GM12865 (cell line): ENCODE measurements around the gene CECR2.

Experiments
- DNase-seq: peaks from one replicate; pipeline ENCODE4 v3.0.0; 2010; ENCODE audit warnings: low read depth
- H3K4me3 ChIP-seq: 2 replicates; pipeline ENCODE4 v1.5.1; 2011; ENCODE audit warnings: mild to moderate bottlenecking, low read depth, low read length, control low read depth
- CTCF ChIP-seq: IDR thresholded peaks from 2 replicates; pipeline ENCODE4 v1.5.1; 2011; ENCODE audit warnings: low read length, control low read depth, low read depth, inconsistent platforms; ENCODE audit not compliant: insufficient read depth; ENCODE audit errors: missing control alignments

CECR2 gene

GRCh38 chr22:17334983-17335382 is 34.3 kb upstream of the CECR2 start:
- no peak for DNase-seq
- H3K4me3 ChIP-seq: no peak overlapping the region
- TF ChIP-seq CTCF: no peak

GRCh38 chr22:17336061-17336460 is 33.2 kb upstream of the CECR2 start:
- TF ChIP-seq CTCF: no peak
- no peak for DNase-seq
- no peak overlapping the region for H3K4me3 ChIP-seq

DNA sequence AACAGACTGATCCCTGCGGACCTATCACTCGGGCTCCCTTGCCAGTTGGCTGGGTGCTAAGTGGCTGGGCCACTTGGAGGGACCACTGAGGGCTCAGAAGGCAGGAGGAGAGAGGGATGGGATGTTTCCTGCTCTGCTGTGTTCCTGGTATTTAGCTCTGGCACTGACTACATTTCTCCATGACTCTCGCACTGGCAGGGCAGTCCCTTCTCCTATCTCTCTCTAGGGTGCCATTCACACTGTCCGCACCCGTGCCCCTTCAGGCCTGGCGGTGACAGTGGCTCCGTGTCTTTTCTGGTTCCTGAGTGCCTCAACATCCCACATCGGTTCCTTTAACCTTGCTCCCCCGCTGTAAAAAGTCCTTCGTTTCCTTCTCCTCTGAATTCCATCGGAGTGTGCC is 31.6 kb upstream of the CECR2 start:
- TF ChIP-seq CTCF: no peak
- H3K4me3 ChIP-seq: no peak overlapping the region
- no peak for DNase-seq

GRCh38 chr22:17339095-17339693 is 30.1 kb upstream of the CECR2 start:
- no peak for DNase-seq
- no peak for TF ChIP-seq CTCF
- H3K4me3 ChIP-seq: no peak overlapping the region

DNA sequence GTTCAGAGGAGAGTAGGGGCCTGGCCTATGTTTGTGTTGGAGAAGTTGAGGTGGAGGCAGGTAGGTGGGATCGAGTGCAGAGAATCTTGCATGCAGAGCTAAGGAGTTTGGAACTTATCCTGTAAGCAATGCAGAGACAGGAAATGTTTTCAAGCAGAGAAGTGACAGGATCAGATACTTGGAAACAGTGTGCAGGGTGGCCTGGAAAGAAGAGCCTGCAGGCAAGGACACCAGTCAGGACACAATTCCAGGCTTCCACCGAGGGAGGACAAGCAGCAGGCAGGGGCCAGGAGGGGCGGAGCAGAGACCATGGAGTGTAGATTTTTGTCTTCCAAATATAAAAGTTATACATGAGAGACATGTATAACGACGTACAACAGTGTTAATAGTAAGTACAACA is 26.9 kb upstream of the CECR2 start:
- TF ChIP-seq CTCF: no peak

GRCh38 chr22:17343766-17344165 is 25.5 kb upstream of the CECR2 start:
- no peak for TF ChIP-seq CTCF
- DNase-seq: no peak

More for the DNA sequence above, 26.9 kb upstream of the CECR2 start:
- DNase-seq: no peak
- H3K4me3 ChIP-seq: no peak overlapping the region

DNA sequence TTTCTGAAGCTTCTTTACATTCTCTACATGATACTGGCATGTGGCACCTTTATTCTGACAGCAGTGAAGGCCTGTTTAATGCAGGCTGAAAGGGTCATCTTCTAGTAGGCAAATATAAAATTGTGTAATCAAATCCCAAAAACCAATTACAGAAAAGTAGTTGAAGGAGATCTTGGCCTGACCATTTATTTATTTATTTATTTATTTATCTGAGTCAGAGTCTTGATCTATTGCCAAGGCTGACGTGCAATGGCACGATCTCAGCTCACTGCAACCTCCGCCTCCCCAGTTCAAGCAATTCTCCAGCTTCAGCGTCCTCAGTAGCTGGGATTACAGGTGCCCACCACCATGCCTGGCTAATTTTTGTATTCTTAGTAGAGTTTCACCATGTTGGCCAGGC is 22.7 kb upstream of the CECR2 start:
- H3K4me3 ChIP-seq: no peak overlapping the region
- no peak for DNase-seq
- TF ChIP-seq CTCF: no peak

More at GRCh38 chr22:17343766-17344165, 25.5 kb upstream of the CECR2 start:
- no peak overlapping the region for H3K4me3 ChIP-seq
